ENCODE data around the gene OR51S1.

- TF ChIP-seq FOS (IDR thresholded peaks at IDR 0.05; ENCODE audit: borderline replicate concordance, insufficient read depth, low read length) (no peak), MAX (IDR thresholded peaks at IDR 0.05; ENCODE audit: insufficient read depth, insufficient read length) (no peak), POLR2A (IDR thresholded peaks at IDR 0.05; ENCODE audit: low read depth, low read length) (no peak), EZH2 (IDR thresholded peaks at IDR 0.05; ENCODE audit: borderline replicate concordance, low read depth, low read length, severe bottlenecking) (no peak), CTCF (IDR thresholded peaks at IDR 0.05; ENCODE audit: extremely low read depth in 1 of 2, insufficient read depth in 1 of 2, low read depth in 1 of 2, low read length in 2 of 2) (no peak), POLR2AphosphoS5 (IDR thresholded peaks at IDR 0.05; ENCODE audit: insufficient read depth, low read depth, low read length) (no peak)
These were observed 44.7 kb downstream of the OR51S1 start, which contains the start of gene OR52R1 for GRCh38 chr11:4804280-4804679.

Measured in endothelial cell of umbilical vein (primary cell).